Liver (tissue), 9 donors: Measurements from ENCODE around the gene NBEA. TPM values are rescaled to one million over a fixed set of nuclear protein-coding genes. Genes with fewer than 3 reads are reported as not detected.

Experiments
- DNase-seq: peaks from one replicate; pipeline ENCODE4 v3.0.0-alpha.2; 2017; ENCODE audit warnings: low spot score
- H3K27ac ChIP-seq, 2 donors: one replicate each; pipeline ENCODE4 v1.7.0; 2013; ENCODE audit warnings: inconsistent platforms in 2 of 2, low read length in 2 of 2, control low read depth in 1 of 2, low read depth in 1 of 2, mild to moderate bottlenecking in 1 of 2
- H3K27me3 ChIP-seq, 4 donors: one replicate each; pipeline versions ENCODE4 v1.6.1 to v1.7.0; 2013; ENCODE audit warnings: low read length in 3 of 4, inconsistent platforms in 1 of 4, mild to moderate bottlenecking in 1 of 4, moderate library complexity in 1 of 4; ENCODE audit not compliant: control insufficient read depth in 4 of 4, insufficient read depth in 4 of 4
- H3K36me3 ChIP-seq, 4 donors: one replicate each; pipeline versions ENCODE4 v1.6.1 to v1.7.0; 2013; ENCODE audit warnings: low read length in 3 of 4, mild to moderate bottlenecking in 3 of 4, low read depth in 1 of 4, moderate library complexity in 1 of 4; ENCODE audit not compliant: control insufficient read depth in 4 of 4, insufficient read depth in 3 of 4
- H3K4me1 ChIP-seq, 4 donors: one replicate each; pipeline versions ENCODE4 v1.6.1 to v1.7.0; 2013; ENCODE audit warnings: low read length in 3 of 4, mild to moderate bottlenecking in 3 of 4, moderate library complexity in 1 of 4; ENCODE audit not compliant: control insufficient read depth in 4 of 4, insufficient read depth in 4 of 4
- H3K4me3 ChIP-seq, 3 donors: one replicate each; pipeline versions ENCODE4 v1.6.1 to v1.7.0; 2013; ENCODE audit warnings: low read length in 3 of 3, control low read depth in 1 of 3, low read depth in 1 of 3, mild to moderate bottlenecking in 1 of 3
- H3K9ac ChIP-seq, 2 donors: one replicate each; pipeline ENCODE4 v1.7.0; 2013; ENCODE audit warnings: low read length in 2 of 2, mild to moderate bottlenecking in 2 of 2, moderate library complexity in 2 of 2, control low read depth in 1 of 2, low read depth in 1 of 2
- H3K9me3 ChIP-seq, 4 donors: one replicate each; pipeline versions ENCODE4 v1.6.1 to v1.7.0; 2013; ENCODE audit warnings: low read length in 3 of 4; ENCODE audit not compliant: control insufficient read depth in 4 of 4
- ATF3 ChIP-seq: IDR thresholded peaks from 2 replicates; pipeline ENCODE4 v1.6.1; 2016; ENCODE audit warnings: antibody characterized with exemption
- EGR1 ChIP-seq, 2 donors: IDR thresholded peaks; 2 replicates each; pipeline ENCODE4 v1.6.1; 2016 to 2018; ENCODE audit warnings: antibody characterized with exemption in 2 of 2, low read depth in 2 of 2
- FOXA1 ChIP-seq: IDR thresholded peaks from 2 replicates; pipeline ENCODE4 v1.6.1; 2016; ENCODE audit warnings: antibody characterized with exemption
- FOXA2 ChIP-seq: IDR thresholded peaks from 2 replicates; pipeline ENCODE4 v1.6.1; 2016; ENCODE audit warnings: antibody characterized with exemption
- GABPA ChIP-seq, 2 donors: IDR thresholded peaks in 1 of 2; conservative IDR thresholded peaks in 1 of 2; 2 replicates each; pipeline ENCODE4 v1.6.1; 2016; ENCODE audit warnings: antibody characterized with exemption in 2 of 2, mild to moderate bottlenecking in 1 of 2, moderate library complexity in 1 of 2
- HNF4A ChIP-seq, 2 donors: conservative IDR thresholded peaks; 2 replicates each; pipeline ENCODE4 v1.6.1; 2016; ENCODE audit warnings: antibody characterized with exemption in 2 of 2, mild to moderate bottlenecking in 2 of 2
- HNF4G ChIP-seq: IDR thresholded peaks from 2 replicates; pipeline ENCODE4 v1.6.1; 2016; ENCODE audit warnings: antibody characterized with exemption
- JUND ChIP-seq, 2 donors: IDR thresholded peaks; 2 replicates each; pipeline ENCODE4 v1.6.1; 2016; ENCODE audit warnings: antibody characterized with exemption in 2 of 2
- NR2F2 ChIP-seq: IDR thresholded peaks from 2 replicates; pipeline ENCODE4 v1.6.1; 2016; ENCODE audit warnings: antibody characterized with exemption
- RAD21 ChIP-seq, 2 donors: IDR thresholded peaks; 2 replicates each; pipeline ENCODE4 v1.6.1; 2016; ENCODE audit warnings: antibody characterized with exemption in 2 of 2, mild to moderate bottlenecking in 2 of 2
- RXRA ChIP-seq, 2 donors: IDR thresholded peaks; 2 replicates each; pipeline ENCODE4 v1.6.1; 2017 to 2018; ENCODE audit warnings: antibody characterized with exemption in 2 of 2, mild to moderate bottlenecking in 1 of 2
- SP1 ChIP-seq: IDR thresholded peaks from 2 replicates; pipeline ENCODE4 v1.6.1; 2018; ENCODE audit warnings: antibody characterized with exemption, mild to moderate bottlenecking
- TAF1 ChIP-seq: conservative IDR thresholded peaks from 2 replicates; pipeline ENCODE4 v1.6.1; 2016; ENCODE audit warnings: antibody characterized with exemption, mild to moderate bottlenecking
- YY1 ChIP-seq: IDR thresholded peaks from 2 replicates; pipeline ENCODE4 v1.6.1; 2016; ENCODE audit warnings: antibody characterized with exemption, mild to moderate bottlenecking
- WGBS: extraction: QIAGEN DNeasy Blood & Tissue Kit; methylation state at CpG from one replicate; pipeline ENCODE4 v1.1.7; 2013; 5-methylcytosine and 5-hydroxymethylcytosine counted together
- polyA plus RNA-seq, 2 donors: library from polyadenylated mRNA; stranded (reverse) in 1 of 2; unstranded in 1 of 2; fragments of 200-250 nt in 1 of 2; fragments of >200 nt in 1 of 2; fragmentation: Nextera tagmentation in 1 of 2; extraction: Ambion mirVana in 1 of 2; gene quantifications; one replicate each; pipeline versions ENCODE4 v1.2.1 to v1.2.3, GENCODE V29; 2013 to 2015
- total RNA-seq, 2 donors: library from RNA; depleted of rRNA; stranded (reverse); fragments of >200 nt; gene quantifications; one replicate each; pipeline ENCODE4 v1.2.3, GENCODE V29; 2014
- TF ChIP-seq, protein P1 (sequence below): IDR thresholded peaks from 2 replicates; pipeline ENCODE4 v1.6.1; 2016; ENCODE audit warnings: antibody characterized with exemption
- TF ChIP-seq, protein P2 (sequence below): IDR thresholded peaks from 2 replicates; pipeline ENCODE4 v1.6.1; 2016; ENCODE audit warnings: antibody characterized with exemption
- TF ChIP-seq, protein P3 (sequence below): fragments of 150-350 bp; IDR thresholded peaks from 2 replicates; pipeline ENCODE4 v1.5.1; 2017; ENCODE audit warnings: improper control_type of control experiment, low read depth, low read length; ENCODE audit not compliant: missing input control
- donor health status: healthy.
- donor health status: healthy.
- donor health status: healthy.
- donor health status: healthy.
- donor health status: healthy.

Gene NBEA
- total and polyA plus RNA-seq, 4 donors: 0.24 to 3.5 (median 1.4) TPM

DNA sequence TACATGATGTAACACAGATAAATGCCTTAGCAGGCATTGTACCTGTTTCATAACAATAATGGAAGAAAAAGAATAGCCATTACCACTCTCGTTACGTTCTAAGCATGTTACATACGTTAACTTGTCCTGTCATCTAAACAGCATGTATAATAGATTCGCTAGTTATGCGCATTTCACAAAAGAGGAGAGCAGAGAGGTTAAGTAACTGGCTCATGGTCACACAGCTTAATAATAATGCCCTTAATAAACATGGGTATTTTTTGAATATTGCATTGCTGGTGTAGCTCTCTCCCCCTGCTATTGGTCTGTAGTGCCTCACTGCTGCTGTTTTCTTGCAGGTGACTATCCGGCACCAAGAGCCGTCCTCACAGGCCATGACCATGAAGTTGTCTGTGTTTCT lies 722.7 kb downstream of the NBEA start:
- DNase-seq: no peak
- H3K27me3 ChIP-seq: peaks cover 0 to 6% (median 0%) of the 10 kb centered on the region in 4 donors
- H3K9ac ChIP-seq: no peak overlapping the region
- H3K27ac ChIP-seq: no peak overlapping the region
- H3K4me1 ChIP-seq: no peaks in the 10 kb centered on the region
- no peaks in the 10 kb centered on the region for H3K36me3 ChIP-seq
- no peak overlapping the region for H3K4me3 ChIP-seq
- TF ChIP-seq, protein P1, sequence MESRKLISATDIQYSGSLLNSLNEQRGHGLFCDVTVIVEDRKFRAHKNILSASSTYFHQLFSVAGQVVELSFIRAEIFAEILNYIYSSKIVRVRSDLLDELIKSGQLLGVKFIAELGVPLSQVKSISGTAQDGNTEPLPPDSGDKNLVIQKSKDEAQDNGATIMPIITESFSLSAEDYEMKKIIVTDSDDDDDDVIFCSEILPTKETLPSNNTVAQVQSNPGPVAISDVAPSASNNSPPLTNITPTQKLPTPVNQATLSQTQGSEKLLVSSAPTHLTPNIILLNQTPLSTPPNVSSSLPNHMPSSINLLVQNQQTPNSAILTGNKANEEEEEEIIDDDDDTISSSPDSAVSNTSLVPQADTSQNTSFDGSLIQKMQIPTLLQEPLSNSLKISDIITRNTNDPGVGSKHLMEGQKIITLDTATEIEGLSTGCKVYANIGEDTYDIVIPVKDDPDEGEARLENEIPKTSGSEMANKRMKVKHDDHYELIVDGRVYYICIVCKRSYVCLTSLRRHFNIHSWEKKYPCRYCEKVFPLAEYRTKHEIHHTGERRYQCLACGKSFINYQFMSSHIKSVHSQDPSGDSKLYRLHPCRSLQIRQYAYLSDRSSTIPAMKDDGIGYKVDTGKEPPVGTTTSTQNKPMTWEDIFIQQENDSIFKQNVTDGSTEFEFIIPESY: no peak
- TF ChIP-seq FOXA1 (no peak), RAD21 (IDR thresholded peaks at IDR 0.05) (no peak), GABPA (IDR thresholded peaks at IDR 0.05 in 1 of 2, conservative IDR thresholded peaks at IDR 0.05 in 1 of 2) (no peak), SP1 (no peak), RXRA (IDR thresholded peaks at IDR 0.05) (no peak), ATF3 (no peak), HNF4G (no peak), FOXA2 (no peak), HNF4A (conservative IDR thresholded peaks at IDR 0.05) (no peak)
- TF ChIP-seq, protein P2, sequence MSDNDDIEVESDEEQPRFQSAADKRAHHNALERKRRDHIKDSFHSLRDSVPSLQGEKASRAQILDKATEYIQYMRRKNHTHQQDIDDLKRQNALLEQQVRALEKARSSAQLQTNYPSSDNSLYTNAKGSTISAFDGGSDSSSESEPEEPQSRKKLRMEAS: no peak
- TF ChIP-seq, protein P3, sequence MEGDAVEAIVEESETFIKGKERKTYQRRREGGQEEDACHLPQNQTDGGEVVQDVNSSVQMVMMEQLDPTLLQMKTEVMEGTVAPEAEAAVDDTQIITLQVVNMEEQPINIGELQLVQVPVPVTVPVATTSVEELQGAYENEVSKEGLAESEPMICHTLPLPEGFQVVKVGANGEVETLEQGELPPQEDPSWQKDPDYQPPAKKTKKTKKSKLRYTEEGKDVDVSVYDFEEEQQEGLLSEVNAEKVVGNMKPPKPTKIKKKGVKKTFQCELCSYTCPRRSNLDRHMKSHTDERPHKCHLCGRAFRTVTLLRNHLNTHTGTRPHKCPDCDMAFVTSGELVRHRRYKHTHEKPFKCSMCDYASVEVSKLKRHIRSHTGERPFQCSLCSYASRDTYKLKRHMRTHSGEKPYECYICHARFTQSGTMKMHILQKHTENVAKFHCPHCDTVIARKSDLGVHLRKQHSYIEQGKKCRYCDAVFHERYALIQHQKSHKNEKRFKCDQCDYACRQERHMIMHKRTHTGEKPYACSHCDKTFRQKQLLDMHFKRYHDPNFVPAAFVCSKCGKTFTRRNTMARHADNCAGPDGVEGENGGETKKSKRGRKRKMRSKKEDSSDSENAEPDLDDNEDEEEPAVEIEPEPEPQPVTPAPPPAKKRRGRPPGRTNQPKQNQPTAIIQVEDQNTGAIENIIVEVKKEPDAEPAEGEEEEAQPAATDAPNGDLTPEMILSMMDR: no peak
- H3K9me3 ChIP-seq: no peaks in the 10 kb centered on the region
- WGBS: 95% methylated on average over 7 of the region's 7 CpGs

DNA sequence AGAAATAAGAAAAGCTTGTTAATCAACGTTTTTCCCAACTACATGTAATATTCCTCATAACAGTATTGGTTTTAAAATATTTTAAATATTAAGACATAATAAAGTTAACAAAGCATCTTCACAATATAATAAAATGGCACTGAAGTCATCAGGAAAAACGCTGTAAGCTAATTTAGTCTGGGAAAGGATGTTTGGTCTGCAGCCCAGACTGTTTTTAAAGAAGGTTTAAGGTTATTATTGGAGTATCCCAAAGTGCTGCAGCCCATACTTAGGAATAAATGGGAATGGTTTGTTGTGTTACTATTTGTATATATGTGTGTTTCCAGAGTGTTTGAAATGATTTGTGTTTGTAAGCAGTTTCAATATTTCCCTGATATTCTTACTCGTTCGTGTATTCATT lies 727.3 kb downstream of the NBEA start:
- Histone ChIP-seq H3K4me3 (no peak overlapping the region), H3K9ac (no peak overlapping the region), H3K36me3 (no peaks in the 10 kb centered on the region), H3K27ac (no peak overlapping the region), H3K27me3 (peaks cover 0 to 6% (median 0%) of the 10 kb centered on the region in 4 donors), H3K4me1 (no peaks in the 10 kb centered on the region), H3K9me3 (no peaks in the 10 kb centered on the region)
- DNase-seq: no peak
- TF ChIP-seq JUND (IDR thresholded peaks at IDR 0.05) (no peak), NR2F2 (no peak), FOXA2 (no peak), YY1 (no peak), EGR1 (IDR thresholded peaks at IDR 0.05; ENCODE audit: low read depth in 2 of 2) (no peak), RAD21 (IDR thresholded peaks at IDR 0.05) (no peak), TAF1 (no peak), HNF4G (no peak), SP1 (no peak)
- TF ChIP-seq, protein P3: no peak
- TF ChIP-seq, protein P1: no peak
- 77% methylated on average over 4 of the region's 4 CpGs for WGBS
